GM19324 (cell line): Measurements from ENCODE around the gene CSPG4.
"Not testable (repeated sequence)": the region's sequence is repeated elsewhere in the genome, so short reads cannot be mapped to it uniquely, and the experiment has no call there.

Source experiments
- ATAC-seq: cut with Tn5 transposase; IDR thresholded peaks from one replicate; pipeline ENCODE4 v1.9.1; 2021; ENCODE audit warnings: mild to moderate bottlenecking, moderate library complexity; ENCODE audit not compliant: unreplicated experiment, low FRiP score

CSPG4 gene

GRCh38 chr15:75712668-75713337 lies at the start of gene CSPG4:
CSPG4 (minus strand) TSS chr15:75712848; CDS start chr15:75712755, 93 bp downstream.
- ATAC-seq: no peak

- ATAC-seq: not testable (repeated sequence)
These were observed 49.7 kb upstream of the CSPG4 start for GRCh38 chr15:75762357-75762718.

GRCh38 chr15:75761446-75762356 lies 49.1 kb upstream of the CSPG4 start:
- no peak for ATAC-seq

GRCh38 chr15:75760704-75761435 lies 48.2 kb upstream of the CSPG4 start:
- no peak for ATAC-seq

GRCh38 chr15:75760131-75760520 lies 47.5 kb upstream of the CSPG4 start:
- not testable (repeated sequence) for ATAC-seq

GRCh38 chr15:75759416-75760130 lies 46.9 kb upstream of the CSPG4 start:
- no peak for ATAC-seq

GRCh38 chr15:75758071-75758872 lies 45.6 kb upstream of the CSPG4 start:
- peak; percentile 75 for ATAC-seq

GRCh38 chr15:75754871-75755270 lies 42.2 kb upstream of the CSPG4 start:
- not testable (repeated sequence) for ATAC-seq

- ATAC-seq: no peak
These were observed 40.5 kb upstream of the CSPG4 start for GRCh38 chr15:75753145-75753544.

- ATAC-seq: no peak
These were observed 39.2 kb upstream of the CSPG4 start for GRCh38 chr15:75751891-75752290.

- no peak for ATAC-seq
These were observed 38.6 kb upstream of the CSPG4 start for GRCh38 chr15:75751116-75751875.

GRCh38 chr15:75750261-75751050 lies 37.8 kb upstream of the CSPG4 start:
- ATAC-seq: no peak

GRCh38 chr15:75749820-75750219 lies 37.2 kb upstream of the CSPG4 start:
- ATAC-seq: no peak

GRCh38 chr15:75748882-75749281 lies 36.2 kb upstream of the CSPG4 start:
- not testable (repeated sequence) for ATAC-seq

- ATAC-seq: not testable (repeated sequence)
These were observed 34.5 kb upstream of the CSPG4 start for GRCh38 chr15:75747121-75747520.

GRCh38 chr15:75745305-75745704 lies 32.7 kb upstream of the CSPG4 start:
- ATAC-seq: no peak

- ATAC-seq: not testable (repeated sequence)
These were observed 29.7 kb upstream of the CSPG4 start for GRCh38 chr15:75742346-75742745.

GRCh38 chr15:75739791-75740190 lies 27.1 kb upstream of the CSPG4 start:
- ATAC-seq: no peak
